SK-N-SH (cell line): ENCODE results near the gene ZNF143.

Experiments used
- MXI1 ChIP-seq: IDR thresholded peaks from 2 replicates; pipeline ENCODE4 v1.6.1; 2012; ENCODE audit warnings: mild to moderate bottlenecking, low read depth, low read length, improper control_type of control experiment
- REST ChIP-seq: IDR thresholded peaks from 2 replicates; pipeline ENCODE4 v1.6.1; 2012; ENCODE audit warnings: mild to moderate bottlenecking, low read depth, low read length, moderate library complexity

GRCh38 chr11:9461063-9461759 is 399 bp downstream of the ZNF143 start:
- peak; percentile 68 for TF ChIP-seq MXI1
- TF ChIP-seq REST, result peak; percentile 71
